DND-41 (cell line): Measurements from ENCODE around the gene CFAP68.

Experiments used
- ATAC-seq: fragments of 200-7000 bp; cut with Tn5 transposase; 3 replicates; pipeline ENCODE4 v1.9.1; 2021; ENCODE audit warnings: low read depth; ENCODE audit not compliant: insufficient read depth
- DNase-seq: peaks from one replicate; pipeline ENCODE4 v3.0.0-alpha.2; 2020
- H2AFZ ChIP-seq: 2 replicates; pipeline ENCODE4 v1.6.0; 2012; ENCODE audit warnings: low read depth, low read length
- H3K27ac ChIP-seq: 2 replicates; pipeline ENCODE4 v1.5.1; 2012; ENCODE audit warnings: low read length, inconsistent platforms
- H3K27me3 ChIP-seq: fragments of 200-600 bp; sonication (generic); 2 replicates; pipeline ENCODE4 v1.6.0; 2012; ENCODE audit warnings: low read length, mild to moderate bottlenecking, inconsistent platforms; ENCODE audit not compliant: insufficient read depth, poor library complexity
- H3K36me3 ChIP-seq: 2 replicates; pipeline ENCODE4 v1.5.1; 2012; ENCODE audit warnings: low read length, inconsistent platforms; ENCODE audit not compliant: insufficient read depth
- H3K4me1 ChIP-seq: 2 replicates; pipeline ENCODE4 v1.5.1; 2012; ENCODE audit warnings: mild to moderate bottlenecking, low read length; ENCODE audit not compliant: insufficient read depth
- H3K4me2 ChIP-seq: 2 replicates; pipeline ENCODE4 v1.6.0; 2012; ENCODE audit warnings: mild to moderate bottlenecking, moderate library complexity, low read length, inconsistent platforms; ENCODE audit not compliant: insufficient read depth
- H3K4me3 ChIP-seq, 2 experiments: fragments of 200-600 bp in 1 of 2; shearing (Covaris generic) in 1 of 2; 2 replicates each; pipeline ENCODE4 v1.5.1; 2012 to 2016; ENCODE audit warnings: inconsistent platforms in 2 of 2, low read length in 2 of 2, mild to moderate bottlenecking in 2 of 2, low read depth in 1 of 2, moderate library complexity in 1 of 2
- H3K79me2 ChIP-seq: 2 replicates; pipeline ENCODE4 v1.6.0; 2012; ENCODE audit warnings: low read length, inconsistent platforms; ENCODE audit not compliant: insufficient read depth
- H3K9ac ChIP-seq: 2 replicates; pipeline ENCODE4 v1.6.0; 2012; ENCODE audit warnings: low read depth, mild to moderate bottlenecking, inconsistent platforms, low read length, moderate library complexity
- H3K9me3 ChIP-seq: 2 replicates; pipeline ENCODE4 v1.5.1; 2012; ENCODE audit warnings: low read length, moderate library complexity, mild to moderate bottlenecking, inconsistent platforms; ENCODE audit not compliant: insufficient read depth, severe bottlenecking
- H4K20me1 ChIP-seq: 2 replicates; pipeline ENCODE4 v1.6.0; 2012; ENCODE audit warnings: low read length; ENCODE audit not compliant: insufficient read depth
- CTCF ChIP-seq: IDR thresholded peaks from 2 replicates; pipeline ENCODE4 v1.5.1; 2012; ENCODE audit warnings: borderline replicate concordance, low read length, moderate library complexity, mild to moderate bottlenecking; ENCODE audit not compliant: poor library complexity, severe bottlenecking; ENCODE audit errors: extremely low read depth
- EZH2 ChIP-seq: IDR thresholded peaks from 3 replicates; pipeline ENCODE4 v1.6.1; 2012; ENCODE audit warnings: borderline replicate concordance, low read depth, mild to moderate bottlenecking, moderate library complexity, low read length, inconsistent platforms; ENCODE audit not compliant: severe bottlenecking

Gene CFAP68

GRCh38 chr11:111909378-111909777, 30.0 kb downstream of the CFAP68 start:
- Histone ChIP-seq H3K4me3 (no peak overlapping the region), H3K27ac (no peak overlapping the region), H3K27me3 (peaks cover 4% of the 10 kb centered on the region), H2AFZ (no peak overlapping the region), H3K4me1 (no peaks in the 10 kb centered on the region), H3K4me2 (no peak overlapping the region), H3K9ac (no peak overlapping the region), H3K9me3 (no peaks in the 10 kb centered on the region), H4K20me1 (no peaks in the 10 kb centered on the region), H3K79me2 (no peaks in the 10 kb centered on the region), H3K36me3 (no peaks in the 10 kb centered on the region)
- ATAC-seq (no peak), DNase-seq (no peak)
- no peak for TF ChIP-seq EZH2
- no peak for TF ChIP-seq CTCF

- no peaks in the 10 kb centered on the region for H3K79me2 ChIP-seq
- H4K20me1 ChIP-seq, result no peaks in the 10 kb centered on the region
- no peaks in the 10 kb centered on the region for H3K9me3 ChIP-seq
- no peak for ATAC-seq
- peaks cover 4% of the 10 kb centered on the region for H3K27me3 ChIP-seq
- no peak overlapping the region for H2AFZ ChIP-seq
- TF ChIP-seq EZH2, result no peak
- TF ChIP-seq CTCF, result no peak
- DNase-seq, result no peak
- no peak overlapping the region for H3K27ac ChIP-seq
- H3K36me3 ChIP-seq, result no peaks in the 10 kb centered on the region
- no peak overlapping the region for H3K4me3 ChIP-seq
- H3K4me2 ChIP-seq, result no peak overlapping the region
- no peaks in the 10 kb centered on the region for H3K4me1 ChIP-seq
- no peak overlapping the region for H3K9ac ChIP-seq
These were observed 31.6 kb downstream of the CFAP68 start for GRCh38 chr11:111910676-111911562.

GRCh38 chr11:111911563-111912401, 32.4 kb downstream of the CFAP68 start, which contains the start of gene CRYAB:
Gene CRYAB (minus strand): TSS chr11:111911770. CDS start chr11:111911724, 46 bp downstream.
- no peaks in the 10 kb centered on the region for H3K79me2 ChIP-seq
- H3K9ac ChIP-seq, result no peak within 1 kb of the TSS
- ATAC-seq (no peak), DNase-seq (no peak)
- peaks cover 4% of the 10 kb centered on the region for H3K27me3 ChIP-seq
- H3K4me2 ChIP-seq, result no peak within 1 kb of the TSS
- no peaks in the 10 kb centered on the region for H3K36me3 ChIP-seq
- no peaks in the 10 kb centered on the region for H3K4me1 ChIP-seq
- no peaks in the 10 kb centered on the region for H3K9me3 ChIP-seq
- no peak within 1 kb of the TSS for H3K4me3 ChIP-seq
- no peak within 1 kb of the TSS for H3K27ac ChIP-seq
- H2AFZ ChIP-seq, result no peak within 1 kb of the TSS
- TF ChIP-seq CTCF (no peak), EZH2 (no peak)
- no peaks in the 10 kb centered on the region for H4K20me1 ChIP-seq
